ENCODE measurements around the gene CARMIL1.
"Not testable (repeated sequence)": the region's sequence is repeated elsewhere in the genome, so short reads cannot be mapped to it uniquely, and the experiment has no call there.

Gene CARMIL1

GRCh38 chr6:25375125-25375524 lies 96.0 kb downstream of the CARMIL1 start:
- DNase-seq: no peak

DNA sequence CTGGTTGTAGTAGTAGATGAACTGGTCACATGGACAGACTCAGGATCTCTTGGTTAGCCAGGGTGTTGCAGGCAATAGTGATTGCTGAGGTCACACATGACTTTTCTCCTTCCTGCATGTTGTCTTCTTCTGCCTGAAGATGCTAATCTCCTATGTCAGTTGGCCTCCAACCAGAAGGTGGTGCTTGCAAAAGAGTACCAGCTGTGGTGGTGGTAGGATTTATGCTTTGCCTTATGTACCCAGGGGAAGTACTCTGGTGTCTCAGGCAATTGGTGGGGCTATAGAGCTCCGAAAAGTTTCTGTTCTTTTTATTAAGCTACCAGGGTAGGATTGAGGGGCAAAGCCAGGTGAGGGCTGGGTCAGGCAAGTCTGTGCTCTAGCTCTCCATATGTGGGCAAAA lies 98.5 kb downstream of the CARMIL1 start:
- no peak for DNase-seq

DNA sequence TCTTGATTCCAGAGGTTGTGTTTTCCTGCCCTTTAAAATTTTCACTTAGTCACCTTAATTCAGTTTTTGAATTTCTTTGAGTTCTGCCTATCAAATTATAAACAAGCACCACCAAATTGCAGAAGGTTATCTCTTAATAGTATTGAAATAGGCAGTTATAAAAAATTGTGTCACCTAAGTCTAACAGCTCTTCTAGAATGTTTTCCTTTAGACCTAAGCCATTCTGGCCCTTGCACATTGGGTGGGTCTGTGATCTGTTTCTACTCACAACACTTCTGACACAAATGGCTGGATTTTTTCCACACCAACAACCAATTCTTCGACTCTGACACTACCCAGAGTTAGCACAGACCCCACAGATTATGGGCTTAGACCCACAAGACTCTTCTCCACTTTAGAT lies 101.9 kb downstream of the CARMIL1 start:
- no peak for DNase-seq

DNA sequence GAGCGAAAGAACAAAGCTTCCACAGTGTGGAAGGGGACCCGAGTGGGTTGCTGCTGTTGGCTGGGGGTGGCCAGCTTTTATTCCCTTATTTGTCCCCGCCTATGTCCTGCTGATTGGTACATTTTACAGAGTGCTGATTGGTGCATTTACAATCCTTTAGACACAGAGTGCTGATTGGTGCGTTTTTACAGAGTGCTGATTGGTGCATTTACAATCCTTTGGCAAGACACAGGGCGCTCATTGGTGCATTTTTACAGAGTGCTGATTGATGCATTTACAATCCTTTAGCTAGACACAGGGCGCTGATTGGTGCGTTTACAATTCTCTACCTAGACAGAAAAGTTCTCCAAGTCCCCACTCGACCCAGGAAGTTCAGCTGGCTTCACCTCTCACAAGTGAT lies 103.3 kb downstream of the CARMIL1 start:
- DNase-seq: not testable (repeated sequence)

DNA sequence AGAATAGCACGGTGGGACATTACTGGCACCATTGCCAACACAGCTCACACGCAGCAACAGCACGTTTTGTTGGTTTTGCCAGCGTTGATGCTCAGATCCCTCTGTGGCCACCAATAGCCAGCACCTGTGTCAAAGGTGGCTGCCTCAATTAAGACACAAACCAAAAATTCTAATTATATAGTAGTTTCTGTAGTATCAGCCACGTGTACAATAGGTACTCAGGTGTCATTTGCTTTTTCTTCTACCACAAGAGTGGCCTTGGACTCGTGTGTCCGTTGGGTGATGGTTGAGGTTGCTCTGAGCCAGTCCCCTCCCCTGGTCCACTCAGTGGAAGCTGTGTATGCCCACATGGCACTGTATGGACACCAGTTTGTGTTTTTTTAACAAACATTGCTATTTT lies 105.1 kb downstream of the CARMIL1 start:
- DNase-seq: no peak

DNA sequence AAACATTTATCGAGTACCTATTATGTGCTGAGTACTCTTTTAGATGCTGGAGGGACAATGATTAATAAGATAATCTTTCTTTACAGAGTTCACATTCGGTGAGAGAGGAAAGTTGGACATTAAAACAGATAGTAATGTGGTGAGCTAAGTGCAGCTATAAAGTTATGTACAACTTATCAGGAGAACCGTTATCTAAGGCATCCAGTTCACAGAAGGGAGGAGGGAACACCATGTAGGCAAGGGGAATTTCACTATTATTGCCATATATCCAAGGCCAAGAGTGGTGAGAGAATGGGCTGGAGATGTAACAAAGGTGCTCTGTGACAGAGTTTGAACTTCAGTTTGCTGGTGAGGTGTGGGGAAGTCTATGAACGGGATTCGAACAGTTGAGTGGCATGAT lies 105.8 kb downstream of the CARMIL1 start:
- DNase-seq: no peak

DNA sequence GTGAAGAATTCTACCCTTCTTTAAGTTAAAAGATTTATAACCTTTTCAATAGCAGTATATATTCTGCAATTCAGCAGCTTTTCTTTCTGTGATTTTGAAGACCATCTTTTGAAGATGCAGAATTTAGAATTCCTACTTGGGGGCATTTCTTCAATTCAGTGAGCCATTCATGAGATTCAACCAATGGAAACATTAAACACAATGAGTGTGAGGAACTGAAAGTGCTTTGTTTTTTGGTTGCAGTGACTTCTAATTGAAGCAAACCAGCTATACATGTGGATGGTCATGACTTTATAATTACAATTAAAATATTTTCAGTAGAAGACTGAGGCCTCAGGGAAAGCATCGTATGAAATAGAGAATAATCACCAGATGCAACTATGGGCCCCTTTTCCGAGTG lies 108.3 kb downstream of the CARMIL1 start:
- no peak for DNase-seq

DNA sequence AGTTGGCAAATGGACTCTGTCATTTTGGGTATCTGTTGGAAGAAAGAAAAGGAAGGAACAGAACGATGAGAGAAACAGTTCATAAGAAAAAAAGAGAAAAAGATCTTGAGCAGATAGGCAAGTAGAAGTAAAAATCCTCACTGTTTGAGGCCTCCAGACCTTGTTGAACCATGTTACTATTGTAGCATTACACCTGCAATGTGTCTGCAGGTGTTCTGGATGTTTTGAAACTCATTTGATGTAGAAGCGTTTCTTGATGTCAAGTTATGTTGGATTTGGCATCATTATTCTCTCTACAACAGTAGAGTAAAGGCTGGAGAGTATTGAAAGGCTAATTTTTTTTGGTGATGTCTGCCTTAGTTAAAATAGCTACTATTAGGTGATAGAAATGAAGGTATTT lies 108.7 kb downstream of the CARMIL1 start:
- no peak for DNase-seq

GRCh38 chr6:25388776-25389175 lies 109.6 kb downstream of the CARMIL1 start:
- no peak for DNase-seq

DNA sequence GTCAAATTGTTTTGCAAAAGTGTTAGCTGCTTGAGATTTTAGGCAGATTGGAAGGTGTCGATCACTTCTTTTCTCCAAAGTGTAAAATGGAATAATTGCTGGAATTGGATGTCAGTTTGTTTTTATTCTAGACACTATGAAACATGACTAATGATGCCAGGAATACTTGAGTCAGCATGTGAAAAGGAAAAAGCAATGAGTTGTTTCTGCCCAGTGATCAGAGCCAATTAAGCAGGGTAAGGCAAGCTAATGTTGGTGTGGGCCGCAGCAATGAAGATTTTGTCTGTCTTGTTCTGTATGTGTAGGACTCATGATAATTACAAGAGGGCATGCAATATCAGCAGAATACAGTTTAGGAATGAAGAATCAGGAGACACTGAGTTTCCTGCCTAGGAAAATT lies 110.3 kb downstream of the CARMIL1 start:
- DNase-seq: no peak

GRCh38 chr6:25392372-25392771 lies 113.2 kb downstream of the CARMIL1 start:
- no peak for DNase-seq

DNA sequence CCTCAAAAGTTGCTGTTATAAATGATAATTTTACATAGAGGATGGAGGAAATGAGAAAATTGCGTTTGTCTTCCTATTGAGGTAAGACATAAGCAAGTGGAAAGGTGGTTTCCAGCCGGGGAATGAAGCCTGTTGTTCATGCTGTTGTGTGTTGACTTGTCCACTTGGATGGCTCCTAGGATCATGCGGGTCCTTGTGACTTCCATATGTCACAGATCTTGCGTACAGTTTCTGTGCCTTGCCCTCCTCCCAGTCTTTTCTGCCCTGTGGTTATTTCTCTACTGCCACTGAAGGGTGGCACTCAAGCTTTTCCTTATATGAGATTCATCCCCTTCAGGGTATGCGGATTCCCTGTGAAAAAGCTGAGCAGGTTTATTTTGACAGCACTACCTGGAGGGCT lies 116.6 kb downstream of the CARMIL1 start:
- no peak for DNase-seq

GRCh38 chr6:25397406-25397805 lies 118.2 kb downstream of the CARMIL1 start:
- DNase-seq: no peak

- no peak for DNase-seq
Measured at GRCh38 chr6:25399885-25400284, 120.7 kb downstream of the CARMIL1 start.

- DNase-seq: no peak
Measured at GRCh38 chr6:25401711-25402110, 122.5 kb downstream of the CARMIL1 start.

- DNase-seq: no peak
Measured at GRCh38 chr6:25402125-25402524, 123.0 kb downstream of the CARMIL1 start.

GRCh38 chr6:25403150-25403549 lies 124.0 kb downstream of the CARMIL1 start:
- no peak for DNase-seq

- DNase-seq: no peak
Measured at GRCh38 chr6:25404091-25404490, 124.9 kb downstream of the CARMIL1 start.

DNA sequence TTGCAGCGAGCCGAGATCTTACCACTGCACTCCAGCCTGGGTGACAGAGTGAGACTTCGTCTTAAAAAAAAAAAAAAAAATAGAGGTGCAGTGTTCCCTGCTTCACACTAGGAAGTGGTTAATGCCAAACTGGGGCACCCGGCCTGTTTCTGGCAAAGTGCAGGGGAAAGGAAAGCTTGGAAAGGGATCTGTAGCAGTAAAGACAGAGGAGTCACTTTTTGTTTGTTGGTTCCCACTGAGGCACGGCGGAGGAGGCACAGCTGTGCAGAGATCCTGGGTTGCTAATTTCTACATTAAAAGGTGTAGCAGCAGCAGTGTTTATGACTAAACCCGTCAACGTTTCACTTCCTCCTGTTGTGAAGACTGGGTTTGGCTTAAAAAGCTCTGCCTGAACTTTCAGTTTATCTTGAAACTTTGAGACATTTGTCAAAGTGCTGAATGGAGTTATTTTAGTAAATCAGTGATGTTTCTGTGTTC lies 125.6 kb downstream of the CARMIL1 start:
- DNase-seq: peak; percentile 27

DNA sequence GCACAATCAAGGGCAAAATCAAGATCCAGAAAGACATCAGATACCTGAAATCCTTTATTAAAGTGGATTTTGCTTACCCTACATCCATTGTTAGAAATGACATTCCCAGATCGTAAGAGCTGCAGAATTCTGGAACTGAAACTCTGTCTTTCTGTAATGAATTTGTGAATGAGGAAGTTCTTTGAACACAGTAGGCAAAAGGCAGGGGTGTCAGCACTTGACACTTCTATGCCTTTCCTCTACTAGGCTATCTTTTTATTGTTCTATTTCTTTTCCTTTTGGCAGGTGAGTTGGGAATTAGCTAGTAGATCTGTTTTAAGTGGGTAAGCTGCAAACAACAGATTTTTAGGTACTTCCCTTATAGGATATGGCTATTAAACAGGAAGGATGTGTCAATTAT lies 126.3 kb downstream of the CARMIL1 start:
- DNase-seq: no peak

DNA sequence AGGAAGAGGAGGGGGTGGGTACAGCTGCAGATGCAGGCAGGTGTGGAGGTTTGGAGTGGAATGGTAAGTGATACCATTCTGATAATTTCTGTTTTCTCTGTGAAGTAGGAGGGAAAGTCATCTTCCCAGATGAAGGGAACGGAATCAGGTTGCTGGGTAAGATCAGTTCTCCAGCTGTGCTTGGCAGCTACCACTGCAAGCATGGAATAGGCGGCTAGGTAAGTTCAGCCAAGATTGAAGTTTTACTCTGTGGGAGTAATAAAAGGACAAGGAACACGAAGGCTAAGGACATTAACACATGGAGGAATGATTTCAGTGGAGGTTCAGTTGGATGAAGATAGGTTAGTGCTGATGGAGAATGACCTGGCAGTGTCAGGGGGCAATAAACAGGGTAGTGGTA lies 128.3 kb downstream of the CARMIL1 start:
- no peak for DNase-seq

- peak; percentile 26 for DNase-seq
Measured at GRCh38 chr6:25410102-25410501, 130.9 kb downstream of the CARMIL1 start.

- DNase-seq: no peak
Measured at GRCh38 chr6:25411316-25411950, 132.3 kb downstream of the CARMIL1 start.

- DNase-seq: no peak
Measured at GRCh38 chr6:25413207-25413905, 134.2 kb downstream of the CARMIL1 start.

GRCh38 chr6:25414168-25414567 lies 135.0 kb downstream of the CARMIL1 start:
- no peak for DNase-seq
